Ovary (tissue), 9 donors: ENCODE results near the gene CDK6. TPM values are rescaled to one million over a fixed set of nuclear protein-coding genes. Genes with fewer than 3 reads are reported as not detected.
A peak's percentile ranks its signal among the peaks of the same experiment; 100 is the strongest.
"Not testable (repeated sequence)": the region's sequence is repeated elsewhere in the genome, so short reads cannot be mapped to it uniquely, and the experiment has no call there.

ENCODE experiments used
- DNase-seq, 5 donors: peaks; one replicate each; pipeline ENCODE4 v3.0.0-alpha.2; 2019 to 2020
- H3K27ac ChIP-seq, 2 donors: fragments of 200-600 bp; one replicate each; pipeline versions ENCODE4 v1.5.1 to v1.8.0; 2019 to 2022
- H3K27me3 ChIP-seq: fragments of 200-600 bp; one replicate; pipeline ENCODE4 v1.8.0; 2022
- H3K36me3 ChIP-seq: fragments of 200-600 bp; sonication (generic); one replicate; pipeline ENCODE4 v1.5.1; 2019
- H3K4me1 ChIP-seq: one replicate; pipeline ENCODE4 v1.8.1; 2013; ENCODE audit warnings: mild to moderate bottlenecking, moderate library complexity; ENCODE audit not compliant: insufficient read depth
- H3K4me3 ChIP-seq: fragments of 200-600 bp; sonication (generic); one replicate; pipeline ENCODE4 v1.5.1; 2017
- H3K9me3 ChIP-seq, 2 donors: fragments of 200-600 bp in 1 of 2; sonication (generic) in 1 of 2; one replicate each; pipeline versions ENCODE4 v1.5.1 to v1.8.1; 2013 to 2019; ENCODE audit warnings: mild to moderate bottlenecking in 1 of 2, moderate library complexity in 1 of 2
- EP300 ChIP-seq: sonication (generic); formaldehyde crosslinking; IDR thresholded peaks from one replicate; pipeline ENCODE4 v1.6.1; 2017; ENCODE audit warnings: antibody characterized with exemption
- POLR2A ChIP-seq: fragments of 450-650 bp; IDR thresholded peaks from one replicate; pipeline ENCODE4 v1.6.1; 2017; ENCODE audit warnings: antibody characterized with exemption, mild to moderate bottlenecking, moderate library complexity
- WGBS, 3 donors: extraction: QIAGEN DNeasy Blood & Tissue Kit in 1 of 3; methylation state at CpG; one replicate each; pipeline versions ENCODE4 v1.1.5 to v1.1.7; 2013 to 2017; 5-methylcytosine and 5-hydroxymethylcytosine counted together
- intact Hi-C, 4 donors: fragments of 100-400 bp; cut with DNase I; formaldehyde crosslinking; loops; one replicate each; pipeline versions ENCODE4 v1.11.0 to v1.15.1; 2022 to 2023
- polyA plus RNA-seq, 2 donors: library from polyadenylated mRNA; stranded (reverse); fragments of 200-250 nt in 1 of 2; fragments of 350-450 nt in 1 of 2; fragmentation: Illumina TruSeq in 1 of 2; extraction: RNeasy Lipid Tissue Mini Kit (QIAGEN cat#74804) in 1 of 2; gene quantifications; one replicate each; pipeline ENCODE4 v1.2.3, GENCODE V29; 2013 to 2014
- total RNA-seq, 7 donors: library from RNA; depleted of rRNA in 2 of 7; stranded (reverse); fragments of >200 nt in 2 of 7; fragmentation: NEBNext Ultra II Directional in 3 of 7; extraction: Animal tissue kit (Norgen Biotek cat#: 25700) in 3 of 7; gene quantifications; one replicate each; pipeline versions ENCODE4 v1.1.0 to v1.2.4, GENCODE V29; 2016 to 2023
- TF ChIP-seq, protein P1 (sequence below), 3 donors: fragments of 450-650 bp in 2 of 3; fragments of 200-600 bp in 1 of 3; IDR thresholded peaks; one replicate each; pipeline versions ENCODE4 v1.5.1 to v1.8.0; 2016 to 2022; ENCODE audit warnings: antibody characterized with exemption in 3 of 3, mild to moderate bottlenecking in 1 of 3
- donor health status: DM: no; HTN: no; CAD: no; lungs with moderate emphysema.
- donor health status: DM: no; HTN: no; CAD: no.
- donor health status: Bipolar disorder and iron deficiency.
- donor health status: DM: yes; HTN: yes; CAD: no.
- donor health status: DM: no; HTN: no; CAD: no.
- donor health status: DM: yes; HTN: yes; CAD: no.

Gene CDK6
- total and polyA plus RNA-seq, 9 donors = 1.8 to 20.4 (median 11.2) TPM

DNA sequence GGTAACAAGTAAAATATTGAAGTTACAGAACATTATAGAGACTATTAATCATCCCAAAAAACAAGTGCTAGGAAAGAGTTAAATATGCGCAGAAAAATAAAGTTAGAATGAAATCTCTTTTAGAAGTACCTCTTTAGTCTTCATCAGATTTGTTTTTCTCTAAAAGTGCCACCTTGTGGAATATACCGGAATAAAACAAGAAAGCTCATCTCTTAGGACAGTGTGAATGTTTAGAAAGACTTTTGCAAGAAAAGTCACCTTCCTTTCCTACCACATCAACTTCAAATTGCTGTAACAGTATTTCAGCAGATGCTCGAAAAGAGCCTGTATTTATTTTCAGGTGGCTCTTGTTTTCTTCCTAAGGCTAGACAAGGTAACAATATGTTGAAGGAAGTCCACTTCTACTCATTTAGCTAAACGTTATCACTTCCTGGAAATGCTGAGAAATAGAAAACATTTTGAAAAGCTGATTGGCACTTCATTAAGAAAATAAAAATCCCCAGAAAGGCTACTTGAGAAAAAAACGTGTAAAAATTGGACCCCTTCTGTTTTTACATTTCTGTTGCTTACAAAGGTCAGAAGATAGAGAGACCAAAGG, 226.4 kb downstream of the CDK6 start:
- Histone ChIP-seq H3K36me3 (no peaks in the 10 kb centered on the region), H3K4me3 (no peak overlapping the region), H3K27me3 (no peaks in the 10 kb centered on the region), H3K9me3 (no peaks in the 10 kb centered on the region), H3K4me1 (peaks cover 2% of the 10 kb centered on the region), H3K27ac (no peak overlapping the region)
- WGBS, 3 donors = 31 to 36% (median 36%) methylated on average over 5 of the region's 5 CpGs
- DNase-seq = no peak
- TF ChIP-seq EP300 = no peak
- TF ChIP-seq POLR2A = no peak
- TF ChIP-seq, protein P1, sequence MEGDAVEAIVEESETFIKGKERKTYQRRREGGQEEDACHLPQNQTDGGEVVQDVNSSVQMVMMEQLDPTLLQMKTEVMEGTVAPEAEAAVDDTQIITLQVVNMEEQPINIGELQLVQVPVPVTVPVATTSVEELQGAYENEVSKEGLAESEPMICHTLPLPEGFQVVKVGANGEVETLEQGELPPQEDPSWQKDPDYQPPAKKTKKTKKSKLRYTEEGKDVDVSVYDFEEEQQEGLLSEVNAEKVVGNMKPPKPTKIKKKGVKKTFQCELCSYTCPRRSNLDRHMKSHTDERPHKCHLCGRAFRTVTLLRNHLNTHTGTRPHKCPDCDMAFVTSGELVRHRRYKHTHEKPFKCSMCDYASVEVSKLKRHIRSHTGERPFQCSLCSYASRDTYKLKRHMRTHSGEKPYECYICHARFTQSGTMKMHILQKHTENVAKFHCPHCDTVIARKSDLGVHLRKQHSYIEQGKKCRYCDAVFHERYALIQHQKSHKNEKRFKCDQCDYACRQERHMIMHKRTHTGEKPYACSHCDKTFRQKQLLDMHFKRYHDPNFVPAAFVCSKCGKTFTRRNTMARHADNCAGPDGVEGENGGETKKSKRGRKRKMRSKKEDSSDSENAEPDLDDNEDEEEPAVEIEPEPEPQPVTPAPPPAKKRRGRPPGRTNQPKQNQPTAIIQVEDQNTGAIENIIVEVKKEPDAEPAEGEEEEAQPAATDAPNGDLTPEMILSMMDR (IDR thresholded peaks at IDR 0.05) = no peak
- intact Hi-C loops = no loop called here

DNA sequence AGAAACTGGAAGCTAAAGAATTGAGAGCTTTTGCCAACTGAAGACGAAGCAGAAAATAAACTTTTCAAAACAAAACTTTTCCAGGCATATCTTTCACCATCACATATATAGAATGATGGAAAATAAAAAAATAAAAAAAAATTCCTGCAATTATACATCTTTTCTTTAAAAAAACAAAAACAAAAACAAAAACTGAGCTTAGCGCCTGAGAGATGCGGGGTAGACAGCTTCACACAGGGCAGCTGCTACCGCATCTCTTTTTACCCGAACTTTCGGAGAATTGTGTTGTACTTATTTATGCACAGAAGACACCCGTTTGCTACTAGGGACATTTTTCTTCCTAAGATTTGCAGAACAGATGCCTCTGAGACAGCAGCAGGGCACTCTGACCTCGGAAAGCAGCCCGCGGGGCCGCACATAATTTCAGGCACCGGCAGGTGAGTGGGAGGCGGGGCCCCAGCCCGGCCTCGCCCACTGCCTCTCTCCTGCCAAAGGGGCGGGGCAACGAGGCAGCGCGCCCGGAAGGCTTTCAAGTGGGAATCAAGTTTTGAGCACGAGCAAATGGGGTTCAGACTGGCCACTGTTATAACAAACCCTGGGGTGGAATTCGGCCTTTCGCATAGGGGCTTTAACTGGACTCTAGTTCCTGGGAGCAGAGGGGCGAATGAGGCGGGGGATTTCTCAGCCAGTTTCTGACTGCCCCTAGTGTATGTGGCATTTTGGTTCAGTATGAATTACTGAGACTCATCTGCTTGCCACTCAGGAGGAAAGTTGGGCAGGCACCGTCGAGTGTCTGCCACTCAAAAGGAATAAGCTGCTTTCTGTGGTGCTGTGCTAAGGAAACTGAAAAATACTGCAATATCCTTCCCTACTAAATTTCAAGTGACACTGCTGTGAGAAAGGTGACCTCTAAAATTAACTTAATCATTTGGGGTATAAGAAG, 227.7 kb downstream of the CDK6 start:
- Histone ChIP-seq H3K9me3 (no peaks in the 10 kb centered on the region), H3K4me1 (peaks cover 2% of the 10 kb centered on the region), H3K36me3 (no peaks in the 10 kb centered on the region), H3K27ac (no peak overlapping the region), H3K4me3 (peak overlapping the region; percentile 20), H3K27me3 (no peaks in the 10 kb centered on the region)
- TF ChIP-seq EP300 (no peak), POLR2A (no peak)
- TF ChIP-seq, protein P1 (IDR thresholded peaks at IDR 0.05) = no peak
- 26 to 30% (median 29%) methylated on average over 27 of the region's 27 CpGs for WGBS, 3 donors
- DNase-seq = peak; percentile 52 to 75 (median 59)
- intact Hi-C loops = no loop called here

DNA sequence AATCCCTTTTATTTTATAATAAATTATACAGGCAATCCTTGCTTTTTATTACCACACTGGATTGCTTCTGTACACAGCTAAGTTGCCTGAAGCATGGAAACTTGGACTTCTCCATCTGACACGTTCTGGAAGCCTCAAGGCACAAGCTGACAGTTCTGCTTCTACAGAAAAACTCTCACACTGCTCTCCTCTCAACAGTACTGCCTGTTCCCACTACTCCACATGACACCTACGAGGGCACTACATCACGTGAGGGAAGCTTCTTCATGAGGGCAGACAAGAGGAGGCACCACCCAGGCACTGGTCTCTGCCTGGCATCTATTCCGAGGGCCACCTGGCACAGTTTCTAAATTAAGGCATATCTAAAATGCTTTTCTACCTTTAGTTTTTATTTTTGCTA, 229.4 kb downstream of the CDK6 start:
- H3K36me3 ChIP-seq = no peaks in the 10 kb centered on the region
- H3K9me3 ChIP-seq = no peaks in the 10 kb centered on the region
- 91 to 94% (median 91%) methylated on average over 4 of the region's 4 CpGs for WGBS, 3 donors
- intact Hi-C loops = no loop called here
- H3K27me3 ChIP-seq = no peaks in the 10 kb centered on the region
- no peak overlapping the region for H3K4me3 ChIP-seq
- DNase-seq = no peak
- peaks cover 2% of the 10 kb centered on the region for H3K4me1 ChIP-seq
- TF ChIP-seq, protein P1 (IDR thresholded peaks at IDR 0.05) = no peak
- no peak for TF ChIP-seq EP300
- no peak for TF ChIP-seq POLR2A
- H3K27ac ChIP-seq = no peak overlapping the region

DNA sequence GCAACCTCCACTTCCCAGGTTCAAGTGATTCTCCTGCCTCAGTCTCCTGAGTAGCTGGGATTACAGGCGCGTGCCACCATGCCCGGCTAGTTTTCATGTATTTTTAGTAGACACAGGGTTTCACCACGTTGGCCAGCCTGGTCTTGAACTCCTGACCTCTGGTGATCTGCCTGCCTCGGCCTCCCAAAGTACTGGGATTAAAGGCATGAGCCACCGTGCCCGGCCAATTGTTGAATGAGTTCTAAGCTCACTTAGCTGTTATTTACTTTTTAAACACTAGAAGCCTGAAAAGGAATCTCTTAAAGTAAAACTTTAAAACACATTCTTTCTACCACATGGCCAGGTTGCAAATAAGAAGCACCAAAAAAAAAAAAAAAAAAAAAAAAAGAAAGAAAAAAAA, 231.9 kb downstream of the CDK6 start:
- H3K36me3 ChIP-seq, H3K4me3 ChIP-seq, H3K27me3 ChIP-seq, H3K4me1 ChIP-seq, H3K27ac ChIP-seq, intact Hi-C loops, H3K9me3 ChIP-seq, DNase-seq: not testable (repeated sequence)
- WGBS, 3 donors = 60 to 79% (median 60%) methylated on average over 7 of the region's 7 CpGs

DNA sequence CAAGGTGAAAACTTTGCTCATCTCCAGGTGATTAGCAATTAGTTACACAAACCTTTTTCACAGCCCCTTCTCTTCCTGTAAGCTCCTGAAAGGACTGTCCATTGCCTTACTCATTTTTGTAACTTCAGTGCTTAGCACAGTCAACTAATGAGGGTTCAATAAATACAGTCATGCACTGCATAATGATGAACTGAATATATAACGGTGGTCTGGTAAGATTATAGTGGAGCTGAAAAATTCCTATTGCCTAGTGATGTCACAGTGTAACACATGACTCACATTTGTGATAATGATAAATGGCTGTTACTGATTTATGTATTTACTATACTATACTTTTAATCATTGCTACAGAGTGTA, 233.3 kb downstream of the CDK6 start:
- intact Hi-C loops = no loop called here
- Histone ChIP-seq H3K4me3 (no peak overlapping the region), H3K36me3 (no peaks in the 10 kb centered on the region), H3K27ac (no peak overlapping the region), H3K27me3 (no peaks in the 10 kb centered on the region), H3K4me1 (no peaks in the 10 kb centered on the region), H3K9me3 (no peaks in the 10 kb centered on the region)
- WGBS, 3 donors = 51 to 76% (median 54%) methylated on average over 1 of the region's 1 CpG
- DNase-seq = no peak
- TF ChIP-seq, protein P1 (IDR thresholded peaks at IDR 0.05) = no peak
- TF ChIP-seq EP300 (no peak), POLR2A (no peak)
